GM19467 (cell line): Measurements from ENCODE around the gene HYOU1.
"Not testable (repeated sequence)": the region's sequence is repeated elsewhere in the genome, so short reads cannot be mapped to it uniquely, and the experiment has no call there.

Experiments used
- ATAC-seq: cut with Tn5 transposase; IDR thresholded peaks from one replicate; pipeline ENCODE4 v1.9.1; 2021; ENCODE audit warnings: mild to moderate bottlenecking, moderate library complexity; ENCODE audit not compliant: unreplicated experiment

HYOU1 gene

DNA sequence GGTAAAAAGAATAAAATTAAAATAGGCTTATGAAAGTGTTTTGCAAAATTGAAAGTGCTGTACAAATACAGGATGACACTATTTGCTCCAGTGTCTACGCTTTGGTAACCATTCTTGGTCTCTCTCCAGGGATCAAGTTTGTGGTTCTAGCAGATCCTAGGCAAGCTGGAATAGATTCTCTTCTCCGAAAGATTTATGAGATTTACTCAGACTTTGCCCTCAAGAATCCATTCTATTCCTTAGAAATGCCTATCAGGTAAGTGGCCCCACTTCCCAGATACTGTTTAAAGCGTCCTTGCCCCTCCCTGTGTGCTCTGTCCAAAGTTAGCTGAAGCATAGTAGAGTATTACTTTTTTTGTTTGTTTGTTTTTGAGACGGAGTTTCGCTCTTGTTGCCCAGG, 35.4 kb downstream of the HYOU1 start:
- no peak for ATAC-seq

DNA sequence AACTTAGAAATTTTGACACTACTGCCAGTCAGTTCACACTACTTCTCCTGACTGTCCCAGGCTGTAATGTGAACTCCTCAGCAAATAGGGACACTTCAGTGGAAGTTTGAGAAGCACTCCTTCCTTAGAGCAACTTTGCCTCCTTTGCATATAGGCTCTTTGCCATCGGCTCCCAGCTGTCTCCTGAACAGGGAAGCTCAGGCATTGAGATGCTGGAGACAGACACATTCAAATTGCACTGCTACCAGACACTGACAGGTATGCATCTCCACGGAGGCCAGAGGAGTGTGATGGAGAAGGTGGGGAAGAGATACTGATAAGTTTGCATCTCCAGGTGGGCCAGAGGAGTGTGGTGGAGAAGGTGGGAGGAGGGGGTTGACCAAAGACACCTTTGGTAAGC, 37.0 kb downstream of the HYOU1 start:
- ATAC-seq, result no peak

DNA sequence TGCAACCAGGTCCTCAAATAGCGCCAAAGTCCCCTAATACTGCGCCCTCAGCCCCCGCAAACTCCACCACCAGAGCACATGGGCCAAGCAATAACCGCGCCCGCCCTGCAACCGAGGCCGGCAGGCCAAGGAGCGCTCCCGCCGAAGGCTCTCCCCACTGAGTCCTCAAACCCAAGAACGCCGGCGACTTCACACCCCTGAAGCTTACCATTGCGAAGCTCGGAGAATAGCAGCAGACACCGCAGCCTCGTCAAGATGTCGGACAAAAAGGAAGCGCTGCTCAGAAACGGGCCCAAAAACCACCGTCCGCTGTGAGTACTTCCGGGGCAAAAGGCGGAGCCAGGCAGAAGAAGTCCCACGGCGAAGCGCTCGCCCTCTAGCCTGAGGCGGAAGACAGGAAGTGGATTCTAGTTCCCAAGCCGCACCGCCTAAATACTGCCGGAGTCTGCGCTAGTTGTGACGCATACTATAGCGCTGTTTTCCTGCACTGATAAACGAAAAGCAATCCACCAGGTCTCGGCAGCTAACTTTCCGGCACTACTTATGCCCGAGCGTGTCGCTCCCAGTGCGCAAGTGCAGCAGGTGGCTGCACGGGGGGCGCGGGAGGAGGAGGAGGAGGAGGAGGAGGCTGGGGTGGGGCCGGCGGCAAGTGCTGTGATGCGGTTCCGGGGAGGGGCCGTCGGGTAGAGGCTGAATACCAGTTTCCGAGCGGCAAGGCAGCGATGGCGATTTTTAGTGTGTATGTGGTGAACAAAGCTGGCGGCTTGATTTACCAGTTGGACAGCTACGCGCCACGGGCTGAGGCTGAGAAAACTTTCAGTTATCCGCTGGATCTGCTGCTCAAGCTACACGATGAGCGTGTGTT, 38.7 kb downstream of the HYOU1 start, which contains the start of the genes RPS25 and TRAPPC4:
TSS of gene RPS25 (minus strand) at position 270 of the 865 bp plus-strand sequence. CDS start at position 211, 59 bp downstream.
TSS of gene TRAPPC4 (plus strand) at position 693 of the 865 bp plus-strand sequence. CDS start at position 723, 30 bp downstream.
- ATAC-seq, result peak; percentile 79

DNA sequence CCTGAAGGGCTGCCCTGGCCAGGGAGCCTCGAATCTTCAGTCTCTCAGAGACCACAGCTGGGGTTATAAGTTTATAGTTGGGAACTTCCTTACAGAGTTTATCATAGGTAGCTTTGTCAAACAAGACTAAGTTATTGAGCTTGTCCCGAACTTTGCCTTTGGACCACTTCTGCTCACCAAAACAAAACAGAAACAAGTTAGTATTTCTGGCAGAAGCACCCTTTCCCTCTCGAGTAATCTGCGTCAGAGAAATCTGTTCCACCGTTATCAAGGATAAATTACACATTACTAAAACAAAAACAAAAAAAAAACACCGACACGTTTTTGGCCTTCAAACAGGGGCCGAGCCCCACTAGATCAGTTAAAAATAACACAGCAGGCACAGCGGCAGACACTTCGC, 39.6 kb downstream of the HYOU1 start:
- ATAC-seq, result not testable (repeated sequence)

DNA sequence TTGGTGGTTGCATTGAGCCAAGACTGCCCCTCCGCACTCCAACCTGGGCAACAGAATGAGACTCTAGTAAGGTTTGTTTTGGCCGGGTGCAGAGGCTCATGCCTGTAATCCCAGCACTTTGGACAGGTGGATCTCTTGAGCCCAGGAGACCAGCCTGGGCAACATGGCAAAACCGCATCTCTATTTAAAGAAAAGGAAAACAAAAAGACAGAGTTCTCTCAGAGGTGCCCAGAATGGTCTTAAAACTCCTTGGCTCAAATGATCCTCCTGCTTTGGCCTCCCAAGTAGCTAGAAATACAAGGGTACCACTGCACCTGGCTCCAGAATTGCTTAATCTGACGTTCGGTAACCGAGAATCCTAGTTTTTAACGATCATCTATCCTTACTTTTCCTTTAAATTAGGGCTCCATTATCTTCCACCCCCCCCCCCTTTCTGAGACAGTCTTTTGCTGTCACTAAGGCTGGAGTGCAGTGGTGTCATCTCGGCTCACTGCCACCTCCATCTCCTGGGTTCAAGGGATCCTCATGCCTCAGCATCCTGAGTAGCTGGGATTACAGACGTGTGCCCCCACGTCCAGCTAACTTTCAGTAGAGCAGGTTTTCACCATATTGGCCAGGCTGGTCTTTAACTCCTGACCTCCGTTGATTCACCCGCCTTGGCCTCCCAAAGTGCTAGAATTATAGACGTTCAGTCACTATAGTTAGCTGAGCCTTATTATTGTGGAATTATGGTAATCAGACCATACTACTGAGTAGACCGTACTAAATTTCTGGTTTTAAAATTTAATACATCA, 40.6 kb downstream of the HYOU1 start:
- ATAC-seq, result no peak

DNA sequence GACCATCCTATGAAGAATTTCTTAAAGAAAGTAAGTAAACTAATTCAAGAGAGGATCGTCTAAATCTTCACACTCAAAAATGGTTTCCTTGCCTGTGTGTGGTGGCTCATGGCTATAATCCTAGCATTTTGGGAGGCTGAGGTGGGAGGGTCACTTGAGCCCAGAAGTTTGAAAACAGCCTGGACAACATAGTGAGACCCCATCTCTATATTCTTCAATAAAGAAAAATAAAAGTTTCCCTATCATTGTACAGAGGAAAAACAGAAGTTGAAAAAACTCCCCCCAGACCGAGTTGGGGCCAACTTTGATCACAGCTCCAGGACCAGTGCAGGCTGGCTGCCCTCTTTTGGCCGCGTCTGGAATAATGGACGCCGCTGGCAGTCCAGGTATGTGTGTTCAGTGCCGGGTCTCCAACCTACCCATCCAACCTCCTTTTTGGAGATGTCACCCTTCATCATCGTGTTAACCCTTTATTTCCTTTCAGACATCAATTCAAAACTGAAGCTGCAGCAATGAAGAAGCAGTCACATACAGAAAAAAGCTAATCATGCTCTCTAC, 41.9 kb downstream of the HYOU1 start:
- ATAC-seq, result no peak

DNA sequence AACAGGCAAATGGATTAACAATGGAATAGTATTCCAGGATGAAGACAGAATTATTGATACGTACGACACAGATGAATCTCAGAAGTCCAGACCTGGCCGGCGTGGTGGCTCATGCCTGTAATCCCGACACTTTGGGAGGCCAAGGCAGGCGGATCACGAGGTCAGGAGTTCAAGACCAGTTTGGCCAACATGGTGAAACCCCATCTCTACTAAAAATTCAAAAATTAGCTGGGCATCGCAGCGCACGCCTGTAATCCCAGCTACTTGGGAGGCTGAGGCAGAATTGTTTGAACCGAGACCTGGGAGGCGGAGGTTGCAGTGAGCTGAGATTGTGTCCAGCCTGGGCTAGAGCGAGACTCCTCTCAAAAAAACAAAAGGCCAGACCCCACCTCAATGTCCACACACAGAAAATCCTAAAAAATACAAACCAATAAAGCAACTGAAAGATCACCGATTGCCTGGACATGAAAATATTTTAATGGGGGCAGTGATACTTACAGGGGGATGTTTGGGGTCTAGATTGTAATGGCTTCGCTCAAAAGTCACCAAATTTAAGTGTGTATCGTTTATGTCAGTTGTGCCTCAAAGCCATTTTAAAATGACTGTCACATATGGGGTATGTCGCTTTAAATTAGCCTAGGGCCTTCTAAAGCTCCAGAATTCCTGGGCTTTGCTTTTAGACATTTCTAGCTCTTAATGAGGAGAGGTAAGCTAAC, 42.6 kb downstream of the HYOU1 start:
- ATAC-seq, result no peak

DNA sequence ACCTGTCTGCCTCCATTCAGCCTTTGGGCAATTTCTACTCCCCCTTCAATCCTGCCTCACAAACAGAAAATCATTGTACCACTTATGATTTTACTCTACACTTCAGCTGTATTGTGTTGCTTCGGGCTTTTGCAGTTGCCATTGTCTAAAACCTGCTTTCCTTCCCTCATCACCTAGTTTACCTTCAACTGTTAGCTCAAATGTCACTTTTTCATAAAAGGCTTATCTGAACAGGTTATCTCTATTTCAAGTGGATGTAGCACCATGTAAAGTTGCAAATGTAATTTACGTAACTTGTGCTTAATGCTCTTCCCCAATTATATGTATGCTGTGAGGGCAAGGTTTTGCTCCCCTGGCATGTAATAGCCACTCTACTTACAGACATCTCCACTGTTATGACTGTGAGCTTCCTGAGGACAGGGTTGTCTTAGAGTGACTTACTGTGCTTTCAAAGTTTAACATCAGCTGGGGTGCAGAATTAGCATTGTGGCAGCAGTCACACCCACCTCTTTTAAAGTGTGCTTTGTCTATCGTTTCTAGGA, 44.3 kb downstream of the HYOU1 start:
- ATAC-seq, result no peak

DNA sequence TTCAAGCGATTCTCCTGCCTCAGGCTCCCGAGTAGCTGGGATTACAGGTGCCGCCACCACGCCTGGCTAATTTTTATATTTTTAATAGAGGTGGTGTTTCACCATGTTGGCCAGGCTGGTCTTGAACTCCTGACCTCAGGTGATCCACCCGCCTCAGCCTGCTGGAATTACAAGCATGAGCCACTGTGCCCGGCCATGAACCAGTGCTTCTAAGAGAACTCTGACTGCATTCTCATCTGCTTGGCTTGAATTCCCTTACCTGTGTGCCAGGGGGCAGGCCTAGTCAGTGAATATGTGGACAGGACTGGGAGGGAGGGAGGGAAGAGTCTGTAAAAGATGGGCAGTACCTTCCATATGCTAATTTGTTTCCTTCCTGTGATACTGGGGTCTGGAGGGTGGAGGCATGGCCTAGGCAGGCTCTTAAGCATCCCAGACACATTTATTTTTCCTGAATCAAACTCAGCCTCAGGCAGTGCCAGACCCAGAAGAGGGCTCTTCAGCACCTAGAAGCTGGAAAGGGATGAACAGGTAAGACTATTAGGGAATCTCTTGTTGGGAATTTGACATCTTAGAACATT, 45.4 kb downstream of the HYOU1 start:
- no peak for ATAC-seq

DNA sequence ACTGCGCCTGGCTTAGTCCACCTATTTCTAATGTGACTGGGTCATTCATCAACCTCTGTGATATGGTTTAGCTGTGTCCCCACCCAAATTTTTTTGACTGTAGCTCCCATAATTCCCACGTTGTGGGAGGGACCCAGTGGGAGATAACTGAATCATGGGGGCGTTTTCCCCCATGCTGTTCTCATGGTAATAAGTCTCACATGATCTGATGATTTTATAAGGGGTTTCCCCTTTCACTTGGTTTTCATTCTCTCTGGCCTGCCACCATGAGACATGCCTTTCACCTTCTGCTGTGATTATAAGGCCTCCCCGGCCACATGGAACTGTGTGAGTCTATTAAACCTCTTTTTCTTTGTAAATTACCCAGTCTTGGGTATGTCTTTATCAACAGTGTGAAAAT, 50.3 kb downstream of the HYOU1 start:
- no peak for ATAC-seq

DNA sequence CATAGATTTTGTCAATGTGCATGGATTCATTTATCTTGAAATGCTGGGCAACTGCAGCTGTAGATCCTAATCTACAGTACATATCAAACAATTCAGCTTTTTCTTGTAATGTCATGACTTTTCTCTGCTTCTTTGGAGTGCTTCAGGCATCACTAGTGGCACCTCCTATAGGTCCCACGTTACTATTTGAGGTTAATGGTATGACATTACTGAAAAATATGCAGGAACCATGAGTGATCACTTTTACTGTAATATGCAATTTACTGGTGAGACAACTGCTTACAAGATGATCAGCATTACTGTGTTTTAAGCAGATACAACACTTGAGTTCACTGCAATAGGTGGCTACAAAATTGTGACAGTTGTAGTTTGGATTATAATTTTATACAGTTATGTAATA, 56.1 kb downstream of the HYOU1 start:
- ATAC-seq, result no peak

DNA sequence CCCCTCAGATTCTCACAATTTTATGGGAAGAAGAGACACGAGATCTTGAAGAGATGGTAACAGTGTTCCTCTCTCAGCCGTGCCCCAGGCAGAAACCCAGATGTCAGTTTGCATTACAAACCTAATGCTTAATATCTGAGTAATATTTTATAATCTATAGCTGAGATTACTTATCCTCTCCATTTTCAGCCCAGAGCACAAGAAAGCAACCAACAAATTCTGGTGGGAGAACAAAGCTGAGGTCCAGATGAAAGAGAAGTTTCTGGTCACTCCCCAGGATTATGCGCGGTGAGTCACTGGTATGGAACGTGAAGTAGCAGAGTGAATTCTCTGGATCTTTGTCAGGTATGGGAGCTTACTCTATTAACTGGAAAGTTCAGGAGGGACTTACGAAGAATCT, 58.2 kb downstream of the HYOU1 start:
- no peak for ATAC-seq

DNA sequence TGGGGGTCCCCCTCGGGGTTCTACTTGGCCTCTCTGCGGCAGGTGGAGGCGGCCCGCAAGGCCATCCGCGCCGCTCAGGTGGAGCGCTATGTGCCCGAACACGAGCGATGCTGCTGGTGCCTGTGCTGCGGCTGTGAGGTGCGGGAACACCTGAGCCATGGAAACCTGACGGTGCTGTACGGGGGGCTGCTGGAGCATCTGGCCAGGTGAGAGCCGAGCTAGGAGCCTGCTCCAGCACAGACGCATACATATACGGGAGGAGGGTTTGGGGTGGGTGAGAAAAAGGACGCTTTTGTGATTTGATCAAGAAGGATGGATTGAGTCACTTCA, 58.7 kb downstream of the HYOU1 start:
- ATAC-seq, result no peak

DNA sequence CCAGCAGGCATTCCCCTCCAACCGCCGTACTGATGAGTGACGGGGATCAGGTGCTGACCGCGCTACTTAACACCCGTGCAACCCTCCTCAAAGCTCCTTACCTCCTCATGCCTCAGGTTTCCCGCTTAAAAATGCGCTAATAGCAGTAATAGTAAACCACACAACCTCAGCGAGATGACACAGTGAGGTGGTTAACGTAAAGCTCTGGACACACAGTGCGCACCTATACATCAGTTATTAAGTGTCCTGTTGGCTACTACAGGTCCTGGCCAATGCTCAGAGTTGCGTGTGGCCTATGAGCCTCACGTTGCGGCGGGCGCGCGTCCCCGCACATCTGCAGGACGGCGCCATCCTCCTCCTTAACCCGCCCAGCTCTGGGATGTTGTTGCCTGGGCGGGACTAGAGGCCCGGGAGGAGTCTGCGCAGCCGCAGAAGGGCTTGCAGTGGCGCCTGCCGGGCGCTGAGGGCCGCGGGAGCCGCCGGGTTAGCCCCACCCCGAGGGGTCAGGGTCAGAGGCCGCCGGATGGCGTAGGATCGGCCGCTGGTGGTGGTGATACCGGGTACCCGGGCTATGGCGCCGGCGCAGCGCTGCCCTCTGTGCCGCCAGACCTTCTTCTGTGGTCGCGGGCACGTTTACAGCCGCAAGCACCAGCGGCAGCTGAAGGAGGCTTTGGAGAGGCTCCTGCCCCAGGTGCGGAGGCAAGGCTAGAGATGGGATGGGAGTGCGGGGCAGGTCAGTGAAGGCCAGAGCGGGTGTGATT, 59.2 kb downstream of the HYOU1 start, which contains the start of gene CENATAC:
TSS of gene CENATAC (plus strand) at position 512 of the 761 bp plus-strand sequence. CDS start at position 572, 60 bp downstream.
- peak; percentile 86 for ATAC-seq

DNA sequence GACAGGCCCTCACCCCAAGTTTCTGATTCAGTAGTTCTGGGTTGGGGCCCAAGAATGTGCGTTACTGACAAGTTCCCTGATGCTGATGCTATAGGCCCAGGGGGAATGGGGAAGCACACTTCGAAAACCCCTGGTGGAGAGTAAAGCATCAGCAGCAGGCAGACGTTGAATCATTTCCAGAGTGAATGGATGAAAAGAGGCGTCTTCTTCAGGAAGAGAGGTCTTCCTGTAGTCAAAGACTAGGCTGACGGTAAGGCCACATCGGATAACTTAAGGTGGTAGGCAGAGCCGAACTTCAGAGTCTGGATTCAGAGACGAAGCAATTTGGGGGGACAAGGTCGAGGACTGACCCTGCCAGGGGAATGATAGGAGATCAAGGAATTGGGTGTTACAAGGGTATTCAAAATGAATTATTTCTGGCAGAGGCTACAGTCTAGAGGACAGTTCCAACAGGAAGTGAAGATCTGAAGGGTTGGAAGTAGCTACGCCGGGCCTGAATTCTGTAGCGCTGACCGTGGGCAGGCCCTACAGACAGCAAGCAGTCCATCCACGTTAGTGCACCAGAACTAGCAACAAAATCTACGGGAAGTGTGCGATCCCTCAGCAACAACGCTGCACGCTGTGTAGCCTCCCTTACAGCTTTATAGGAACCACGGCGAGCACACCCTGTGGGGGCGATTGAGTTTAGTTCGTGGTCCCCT, 59.9 kb downstream of the HYOU1 start:
- peak; percentile 11 for ATAC-seq
